ENCODE results near the gene SGIP1.

Gene SGIP1

DNA sequence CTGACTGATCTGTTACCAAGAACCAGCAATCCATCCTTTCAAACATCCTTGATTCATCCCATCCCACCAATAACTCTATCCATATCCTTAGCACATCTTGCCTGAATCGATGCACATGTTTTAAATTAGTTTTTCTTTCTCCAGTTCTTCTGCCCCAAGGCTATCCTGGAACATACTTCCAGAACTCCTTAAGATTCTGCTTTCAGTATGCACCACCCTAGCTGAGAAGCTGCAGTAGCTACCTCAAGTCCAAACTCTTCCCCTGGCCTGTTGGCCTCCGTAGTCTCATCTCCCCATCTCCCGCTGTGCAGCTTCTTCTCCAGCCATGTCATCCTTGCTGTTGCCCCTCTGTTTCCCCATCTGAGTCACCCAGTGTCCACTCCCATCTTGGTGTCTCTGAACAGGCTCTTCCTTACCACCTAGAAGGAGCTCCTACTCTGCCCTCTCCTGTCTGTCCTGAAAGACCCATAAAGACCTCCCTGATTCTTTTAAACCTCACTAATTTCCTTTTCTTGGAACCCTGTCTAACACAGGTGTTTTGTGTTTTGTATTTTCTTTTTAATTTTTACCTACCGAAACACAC is 108.0 kb downstream of the SGIP1 start:
- no peak overlapping the region for H3K4me3 ChIP-seq (ENCODE audit: low read depth, low read length)
- DNase-seq (ENCODE audit: low read depth) = no peak

DNA sequence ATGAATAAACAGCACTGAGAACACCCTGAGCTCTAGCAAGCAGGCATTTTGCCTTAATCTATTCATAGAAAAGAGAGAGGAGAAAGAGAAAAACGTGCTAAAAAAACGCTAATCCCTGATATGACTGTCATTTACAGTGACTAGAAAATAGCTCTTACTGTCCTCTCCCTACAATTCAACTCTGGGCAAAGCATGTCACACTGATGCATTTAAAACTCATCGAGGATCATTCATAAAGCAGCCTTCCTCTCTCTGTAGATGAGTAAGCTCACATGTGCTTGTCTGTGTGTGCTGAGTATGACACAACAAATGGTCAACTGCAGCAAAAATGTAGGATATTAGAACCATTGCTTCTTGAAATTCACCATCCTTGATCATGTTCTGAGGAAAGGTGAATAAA is 109.0 kb downstream of the SGIP1 start:
- H3K4me3 ChIP-seq (ENCODE audit: low read depth, low read length) = no peak overlapping the region
- DNase-seq (ENCODE audit: low read depth) = no peak

DNA sequence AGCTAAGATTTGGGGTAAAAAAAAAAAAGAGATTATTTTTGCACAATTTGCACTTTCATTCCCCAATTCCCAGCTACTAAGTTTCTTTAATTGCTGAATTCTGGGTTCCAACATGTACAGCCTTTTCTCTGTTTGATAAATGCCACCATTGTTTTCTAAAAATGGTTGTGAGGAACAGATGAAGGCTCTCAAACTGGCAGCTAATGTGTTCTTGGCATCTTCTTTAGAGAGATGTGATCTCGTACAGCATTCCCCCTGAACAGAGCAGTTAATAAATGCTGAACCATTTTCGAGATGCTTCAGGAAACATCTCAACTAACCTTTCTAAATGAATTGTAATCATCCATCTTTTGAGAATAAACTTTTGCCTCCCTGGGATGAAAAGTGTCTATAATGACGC is 110.4 kb downstream of the SGIP1 start:
- DNase-seq (ENCODE audit: low read depth) = no peak
- H3K4me3 ChIP-seq (ENCODE audit: low read depth, low read length) = no peak overlapping the region

DNA sequence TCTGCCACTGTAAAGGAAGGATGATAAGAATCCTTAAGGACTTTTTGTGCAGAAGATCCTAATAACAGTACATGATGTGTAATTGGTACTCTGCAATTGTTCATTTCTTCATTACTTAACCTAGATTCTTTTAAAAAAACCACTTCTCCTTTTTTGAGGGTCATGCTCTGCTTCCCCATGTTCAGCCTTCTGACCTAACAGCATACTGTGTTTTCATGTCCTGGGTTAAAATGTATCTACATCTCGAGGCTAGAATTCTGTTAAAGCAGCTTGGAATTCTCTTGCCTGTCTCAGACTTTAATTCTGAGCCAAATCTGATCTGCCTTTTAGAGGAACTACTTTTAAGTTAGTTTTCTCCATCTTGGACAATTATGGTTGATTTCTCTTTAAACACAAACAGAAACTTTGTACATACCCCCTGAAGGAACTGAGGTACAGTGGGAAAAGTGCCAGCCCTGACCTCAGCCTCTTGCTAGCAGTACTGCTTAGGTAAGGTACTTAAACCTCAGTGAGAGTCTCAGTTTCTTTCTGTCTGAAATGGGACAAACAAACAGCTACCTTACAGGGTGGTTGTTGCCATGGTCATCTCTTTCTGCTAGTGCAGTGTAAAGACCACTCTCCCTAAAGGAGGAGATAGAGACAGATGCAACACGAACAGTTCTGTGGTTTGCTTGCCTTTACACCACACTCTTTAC is 115.1 kb downstream of the SGIP1 start:
- no peak overlapping the region for H3K4me3 ChIP-seq (ENCODE audit: low read depth, low read length)
- no peak for DNase-seq (ENCODE audit: low read depth)

DNA sequence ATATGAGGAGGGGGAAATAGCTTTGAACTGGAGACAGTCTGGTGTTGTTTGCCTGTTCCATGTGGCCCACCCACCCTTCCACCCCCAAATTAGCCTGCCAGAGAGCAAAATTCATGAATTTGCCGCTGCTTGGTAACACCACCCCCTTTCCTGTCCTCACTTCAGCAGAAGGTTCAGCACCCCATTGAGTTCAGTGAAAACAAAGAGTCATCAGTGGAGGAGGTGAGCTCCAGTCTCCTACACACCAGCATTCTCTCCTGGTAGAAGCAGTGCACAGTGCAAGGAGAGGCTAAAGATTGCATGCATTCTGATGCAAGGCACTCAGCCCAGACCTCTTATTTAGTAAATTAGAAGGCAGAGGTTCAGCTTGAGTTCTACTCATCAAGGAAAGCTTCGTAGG is 118.6 kb downstream of the SGIP1 start:
- H3K4me3 ChIP-seq (ENCODE audit: low read depth, low read length) = no peak overlapping the region
- DNase-seq (ENCODE audit: low read depth) = peak; percentile 22

DNA sequence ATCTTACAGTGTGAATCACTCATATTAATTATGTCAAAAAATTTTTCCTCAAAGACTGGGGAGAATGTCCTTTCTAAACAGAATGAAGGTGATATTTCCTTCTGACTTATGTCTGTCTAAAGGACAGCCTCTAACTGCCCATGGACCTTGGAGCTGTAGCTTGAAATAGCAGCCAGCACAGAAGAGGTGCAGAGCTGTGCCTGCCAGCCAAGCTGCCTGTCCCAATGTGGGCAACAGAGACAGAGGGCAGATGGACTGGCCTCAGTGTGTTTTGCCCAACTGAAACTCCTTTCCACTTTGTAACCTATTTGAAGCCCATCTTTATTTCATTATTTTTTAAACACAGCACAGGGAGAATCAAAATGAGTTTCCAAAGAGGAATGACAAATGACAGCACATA is 120.7 kb downstream of the SGIP1 start:
- DNase-seq (ENCODE audit: low read depth) = no peak
- no peak overlapping the region for H3K4me3 ChIP-seq (ENCODE audit: low read depth, low read length)

DNA sequence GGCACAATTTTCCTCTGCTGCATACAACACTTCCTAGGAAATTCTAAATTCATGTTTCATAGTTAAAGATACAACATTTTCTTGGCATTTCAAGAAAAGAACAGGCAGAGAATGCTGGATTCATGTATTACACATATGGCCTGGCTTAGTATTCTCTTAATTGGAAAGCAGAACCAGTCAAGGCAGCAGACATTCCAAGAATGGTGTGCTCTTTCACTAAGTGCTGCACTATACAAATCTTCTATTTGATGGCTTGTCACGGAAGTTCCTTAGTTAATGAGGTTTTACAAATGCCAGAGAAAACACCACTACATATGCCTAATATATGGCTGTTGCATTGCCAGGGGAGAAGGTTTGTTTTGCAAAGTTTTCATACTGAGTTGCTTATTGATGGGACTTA is 137.5 kb downstream of the SGIP1 start:
- no peak for DNase-seq (ENCODE audit: low read depth)
- no peak overlapping the region for H3K4me3 ChIP-seq (ENCODE audit: low read depth, low read length)

DNA sequence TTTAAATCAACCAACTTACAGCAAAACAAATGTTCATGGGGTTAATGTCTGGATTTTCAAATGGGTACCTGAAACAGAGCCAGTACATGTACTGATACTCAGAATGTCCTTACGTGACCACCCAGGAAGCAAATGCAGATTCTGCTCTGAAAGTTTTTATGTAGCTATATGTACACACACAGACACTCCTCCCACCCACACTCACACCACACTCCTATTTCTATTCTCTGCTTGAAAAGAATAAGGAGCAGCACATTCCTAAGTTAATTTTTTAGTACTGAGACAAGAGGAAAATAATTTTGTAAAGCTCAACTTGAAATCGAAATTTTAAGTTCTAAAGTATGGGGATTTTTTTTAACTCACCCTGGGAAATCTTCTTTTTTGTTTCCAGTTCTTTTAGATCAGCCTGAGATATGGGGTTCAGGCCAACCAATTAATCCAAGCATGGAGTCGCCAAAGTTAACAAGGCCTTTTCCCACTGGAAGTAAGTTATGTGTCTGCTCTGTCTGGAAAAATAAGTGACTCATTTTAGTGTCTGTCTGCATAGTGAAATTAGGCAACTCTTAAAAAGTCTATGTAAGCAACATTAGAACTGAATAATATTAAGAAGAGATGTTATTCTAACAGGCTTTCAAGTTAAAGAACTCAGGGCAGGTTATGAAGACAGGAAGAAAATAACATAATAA is 142.8 kb downstream of the SGIP1 start:
- peak; percentile 83 for DNase-seq (ENCODE audit: low read depth)
- no peak overlapping the region for H3K4me3 ChIP-seq (ENCODE audit: low read depth, low read length)

DNA sequence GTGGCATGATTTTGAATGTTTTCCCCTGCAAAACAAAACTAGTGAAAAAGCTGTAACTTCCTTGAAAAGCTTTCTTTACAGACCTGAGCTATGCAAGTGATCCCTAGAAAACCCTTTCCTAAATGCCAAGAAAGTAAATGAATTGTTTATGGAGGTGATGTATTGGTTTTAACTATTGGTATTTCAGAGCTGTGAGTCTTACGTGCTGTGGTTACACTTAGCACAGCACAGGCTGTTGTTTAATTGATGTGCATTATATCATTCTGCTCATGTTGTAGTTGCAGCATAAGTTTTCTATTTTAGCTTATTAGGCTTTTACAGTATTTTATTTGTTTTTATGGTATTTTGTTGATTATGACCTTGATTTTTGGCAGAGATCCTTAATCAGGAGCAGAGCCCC is 144.2 kb downstream of the SGIP1 start:
- no peak overlapping the region for H3K4me3 ChIP-seq (ENCODE audit: low read depth, low read length)
- DNase-seq (ENCODE audit: low read depth) = no peak

DNA sequence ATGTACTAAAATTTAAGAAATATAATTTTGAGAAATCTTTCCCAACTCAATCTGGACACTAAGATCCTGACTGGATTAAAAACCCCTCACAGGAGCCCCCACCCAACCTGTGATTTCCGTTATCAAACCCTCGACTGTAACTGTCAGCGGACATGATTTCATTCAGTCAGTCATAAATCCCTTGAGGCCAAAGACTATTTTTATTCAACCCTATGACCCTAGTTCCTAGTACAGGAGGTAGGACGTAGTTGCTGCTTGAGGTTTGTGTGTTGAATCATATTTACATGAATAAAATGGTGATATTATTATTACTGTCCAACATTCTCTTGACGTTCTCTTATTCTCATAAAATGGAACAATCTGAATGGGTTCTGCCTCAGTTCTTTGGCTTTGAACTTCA is 145.2 kb downstream of the SGIP1 start:
- DNase-seq (ENCODE audit: low read depth) = no peak
- no peak overlapping the region for H3K4me3 ChIP-seq (ENCODE audit: low read depth, low read length)

DNA sequence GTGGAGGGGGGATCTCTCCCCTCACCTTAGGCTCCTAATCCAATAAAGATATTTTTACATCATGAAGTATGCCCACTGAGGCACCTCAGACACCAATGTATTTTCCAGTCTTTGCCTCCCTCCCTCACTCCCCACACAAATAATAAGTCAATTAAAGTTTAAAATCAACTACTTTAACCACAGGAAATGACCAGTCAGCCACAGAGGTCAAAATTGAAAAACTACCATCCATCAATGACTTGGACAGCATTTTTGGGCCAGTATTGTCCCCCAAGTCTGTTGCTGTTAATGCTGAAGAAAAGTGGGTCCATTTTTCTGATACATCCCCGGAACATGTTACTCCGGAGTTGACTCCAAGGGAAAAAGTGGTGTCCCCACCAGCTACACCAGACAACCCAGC is 147.7 kb downstream of the SGIP1 start:
- DNase-seq (ENCODE audit: low read depth) = no peak

DNA sequence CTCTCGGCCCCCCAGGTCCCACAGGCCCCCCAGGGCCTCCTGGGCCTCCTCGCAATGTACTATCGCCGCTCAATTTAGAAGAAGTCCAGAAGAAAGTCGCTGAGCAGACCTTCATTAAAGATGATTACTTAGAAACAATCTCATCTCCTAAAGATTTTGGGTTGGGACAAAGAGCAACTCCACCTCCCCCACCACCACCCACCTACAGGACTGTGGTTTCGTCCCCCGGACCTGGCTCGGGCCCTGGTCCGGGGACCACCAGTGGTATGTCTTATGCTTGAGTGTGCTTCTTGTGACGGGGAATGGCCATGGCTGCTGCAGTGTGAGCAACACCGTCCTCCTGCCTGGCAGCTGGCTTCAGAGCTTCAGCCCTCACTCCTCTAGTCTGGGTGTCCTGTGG is 148.2 kb downstream of the SGIP1 start:
- no peak for DNase-seq (ENCODE audit: low read depth)
- H3K4me3 ChIP-seq (ENCODE audit: low read depth, low read length) = no peak overlapping the region

More for the DNA sequence above, 147.7 kb downstream of the SGIP1 start:
- H3K4me3 ChIP-seq (ENCODE audit: low read depth, low read length) = no peak overlapping the region

DNA sequence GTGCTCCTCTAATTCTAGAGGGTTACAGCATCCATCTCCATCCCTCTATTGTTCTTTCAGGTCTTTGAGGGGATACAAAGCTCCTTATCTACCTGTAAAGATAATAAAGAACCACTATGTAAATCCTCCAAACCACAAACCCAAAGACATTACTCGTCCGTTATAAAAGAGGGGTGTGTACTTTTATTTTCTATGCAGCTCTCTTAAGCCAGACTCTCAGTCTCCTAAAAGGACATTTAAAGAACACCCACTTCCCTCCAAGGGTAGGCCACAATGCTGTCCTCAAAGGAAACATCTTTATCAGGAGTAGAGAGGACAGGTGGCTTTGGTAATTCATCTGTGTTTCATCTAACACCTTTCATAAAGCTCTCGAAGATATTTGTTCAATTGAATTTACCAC is 150.4 kb downstream of the SGIP1 start:
- no peak overlapping the region for H3K4me3 ChIP-seq (ENCODE audit: low read depth, low read length)
- DNase-seq (ENCODE audit: low read depth) = no peak

DNA sequence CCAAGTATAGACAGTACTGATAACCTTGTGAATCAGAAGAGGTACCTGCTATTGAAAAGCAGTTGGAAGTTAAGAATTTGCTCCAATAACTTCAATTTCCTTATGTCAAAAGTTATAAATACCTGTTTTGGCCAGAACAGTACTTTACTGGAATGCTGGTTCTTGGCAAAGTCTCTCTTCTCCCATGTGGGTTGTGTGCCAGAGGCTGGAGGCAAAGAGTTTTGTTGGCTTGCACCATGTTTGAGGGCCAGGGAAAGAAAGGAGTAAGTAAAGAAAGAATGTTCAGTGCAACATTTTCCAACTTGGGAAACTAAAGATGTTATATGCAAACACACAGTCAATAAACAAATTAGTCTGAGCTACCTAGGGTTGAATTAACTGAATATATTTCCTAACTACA is 151.3 kb downstream of the SGIP1 start:
- H3K4me3 ChIP-seq (ENCODE audit: low read depth, low read length) = no peak overlapping the region
- no peak for DNase-seq (ENCODE audit: low read depth)

DNA sequence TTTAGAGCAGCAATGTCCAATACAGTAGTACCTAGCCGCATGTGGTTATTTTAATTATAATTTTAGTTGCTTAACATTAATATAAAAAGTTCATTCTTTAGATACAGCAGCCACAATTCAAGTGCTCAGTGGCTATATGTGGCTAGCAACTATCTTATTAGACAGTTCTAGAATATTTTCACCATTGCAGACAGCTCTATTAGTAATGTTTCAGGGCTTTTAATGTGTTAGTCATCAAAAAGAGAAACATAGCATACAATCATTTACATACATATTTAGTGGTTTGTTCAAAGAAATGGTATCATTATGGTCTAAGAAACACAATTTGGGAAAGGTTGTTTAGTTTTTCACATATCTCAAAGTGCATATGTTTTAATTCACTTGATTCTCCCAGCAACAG is 151.7 kb downstream of the SGIP1 start:
- DNase-seq (ENCODE audit: low read depth) = no peak

DNA sequence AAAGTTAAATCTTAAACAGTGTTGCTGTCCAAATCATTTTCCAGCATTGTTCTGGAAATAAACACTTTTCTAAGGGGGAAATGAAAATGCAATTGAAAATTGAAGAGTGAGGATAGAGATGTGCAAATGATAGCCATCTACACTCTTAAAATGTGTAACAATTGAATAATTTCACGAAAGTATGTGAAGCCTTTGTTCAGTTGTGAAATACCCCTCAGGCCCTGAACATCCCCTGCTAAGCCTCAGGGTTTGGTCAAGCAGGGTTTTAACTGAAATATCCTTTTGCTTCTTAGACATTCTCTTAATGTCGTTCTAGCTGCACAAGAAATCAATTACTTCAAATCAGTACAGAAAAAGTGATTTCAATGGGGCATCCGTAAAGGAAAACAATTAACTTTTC is 152.5 kb downstream of the SGIP1 start:
- DNase-seq (ENCODE audit: low read depth) = no peak
- H3K4me3 ChIP-seq (ENCODE audit: low read depth, low read length) = no peak overlapping the region

More for the DNA sequence above, 151.7 kb downstream of the SGIP1 start:
- no peak overlapping the region for H3K4me3 ChIP-seq (ENCODE audit: low read depth, low read length)

DNA sequence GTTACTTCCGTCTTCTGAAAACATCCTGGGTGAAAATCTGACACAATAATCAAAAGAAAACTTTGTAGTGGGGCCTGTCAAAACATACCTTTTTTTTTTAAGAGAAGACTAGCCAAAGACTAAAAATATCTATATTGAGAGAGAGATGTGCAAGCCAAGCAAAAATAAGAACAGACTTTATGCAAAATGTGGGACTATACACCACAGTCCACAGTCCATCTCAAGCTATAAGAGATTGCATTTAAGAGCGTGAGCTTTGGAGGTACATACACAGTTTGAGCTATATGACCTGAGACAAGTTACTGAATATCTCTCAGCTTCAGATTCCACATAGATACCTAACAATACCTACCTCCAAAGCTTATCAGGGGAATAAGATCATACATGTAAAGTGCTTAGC is 153.4 kb downstream of the SGIP1 start:
- DNase-seq (ENCODE audit: low read depth) = no peak
- no peak overlapping the region for H3K4me3 ChIP-seq (ENCODE audit: low read depth, low read length)

DNA sequence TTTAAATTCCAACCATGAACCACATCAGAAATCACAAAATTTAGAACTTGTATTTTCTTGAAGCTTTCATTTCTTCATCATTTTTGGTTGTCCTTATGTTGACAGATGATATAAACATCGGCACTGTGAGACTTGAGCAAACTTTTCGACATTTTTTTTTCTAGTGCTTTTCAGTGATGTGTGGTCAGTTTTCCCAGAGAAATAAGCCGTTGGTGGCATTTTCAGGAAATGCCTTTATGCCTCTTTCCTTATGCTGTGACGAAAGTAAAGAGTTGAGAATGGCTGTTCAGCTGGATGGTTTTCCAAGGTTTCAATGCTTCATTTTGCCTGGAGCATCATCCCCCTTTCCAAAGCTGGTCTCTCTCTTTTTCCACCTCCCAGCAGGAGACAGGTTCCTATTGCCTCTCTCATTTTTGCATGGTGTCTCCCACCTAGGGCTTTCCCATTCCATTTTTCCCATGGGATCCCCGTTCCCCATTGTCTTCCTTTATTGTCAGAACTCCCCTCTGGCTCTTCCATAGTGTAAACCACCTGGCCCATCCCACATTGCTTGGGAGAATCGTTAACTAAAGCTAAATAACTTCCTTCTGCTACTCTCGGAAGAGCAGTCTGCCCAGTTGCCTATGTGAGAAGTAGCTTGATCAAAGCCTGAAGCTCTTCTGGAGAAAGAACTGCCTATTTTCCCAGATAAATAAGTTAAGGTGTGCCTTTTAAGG is 156.9 kb downstream of the SGIP1 start:
- H3K4me3 ChIP-seq (ENCODE audit: low read depth, low read length) = no peak overlapping the region
- DNase-seq (ENCODE audit: low read depth) = no peak

DNA sequence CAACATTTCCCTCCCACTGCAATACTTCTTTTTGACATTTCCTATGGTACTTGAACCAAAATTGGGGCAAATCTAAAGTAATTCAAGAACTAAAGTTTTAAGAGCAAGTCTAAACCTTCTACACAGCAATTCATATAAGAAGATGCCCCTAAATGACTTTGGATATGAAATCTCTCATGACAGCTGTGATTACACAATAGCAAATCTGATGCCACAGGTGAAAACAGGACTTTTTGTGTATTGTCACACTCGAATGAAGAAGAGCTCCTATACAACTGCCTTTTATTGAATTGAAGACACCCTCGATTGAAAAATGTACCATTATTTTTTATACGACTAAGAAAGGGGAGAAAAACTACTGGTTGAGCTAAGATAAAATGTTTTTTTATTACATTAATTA is 158.7 kb downstream of the SGIP1 start:
- DNase-seq (ENCODE audit: low read depth) = no peak
- no peak overlapping the region for H3K4me3 ChIP-seq (ENCODE audit: low read depth, low read length)

DNA sequence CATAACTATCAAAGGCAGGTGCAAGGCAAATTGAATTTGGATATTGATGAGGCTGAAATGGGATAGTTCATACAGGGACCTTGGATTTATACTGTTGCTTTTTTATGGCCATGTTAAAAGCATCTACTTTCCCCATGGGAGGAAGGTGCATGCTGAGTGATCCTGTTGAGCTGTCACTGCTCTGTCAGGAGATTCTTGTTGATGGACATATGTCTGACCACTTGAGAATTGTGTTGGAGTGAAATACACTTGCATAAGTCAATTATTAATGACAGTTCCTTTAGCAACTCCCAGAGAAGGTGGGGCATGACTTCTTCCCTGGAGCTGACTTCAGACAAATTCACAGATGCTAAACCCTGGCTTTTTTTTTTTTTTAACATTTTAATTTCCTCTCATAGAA is 159.9 kb downstream of the SGIP1 start:
- no peak for DNase-seq (ENCODE audit: low read depth)
- no peak overlapping the region for H3K4me3 ChIP-seq (ENCODE audit: low read depth, low read length)
